Body of pancreas (tissue), 4 donors: ENCODE measurements around the gene CEP68. TPM values are rescaled to one million over a fixed set of nuclear protein-coding genes. Genes with fewer than 3 reads are reported as not detected.

ENCODE experiments used
- ATAC-seq: fragments of 150-250 bp; one replicate; pipeline ENCODE4 v1.9.1; 2016
- DNase-seq, 4 donors: peaks; one replicate each; pipeline ENCODE4 v3.0.0-alpha.2; 2019
- H3K27ac ChIP-seq, 4 donors: fragments of 200-600 bp; sonication (generic); 1 replicate in 3 of 4; 2 replicates in 1 of 4; pipeline versions ENCODE4 v1.5.1 to v1.6.1; 2016 to 2019; ENCODE audit warnings: mild to moderate bottlenecking in 1 of 4, mixed read lengths in 1 of 4, moderate library complexity in 1 of 4
- H3K27me3 ChIP-seq, 2 donors: fragments of 200-600 bp; sonication (generic); one replicate each; pipeline ENCODE4 v1.6.0; 2016; ENCODE audit warnings: mild to moderate bottlenecking in 1 of 2
- H3K36me3 ChIP-seq, 2 donors: fragments of 200-600 bp; sonication (generic); replicated peaks in 1 of 2; 2 replicates each; pipeline ENCODE4 v1.5.1; 2016; ENCODE audit warnings: low read depth in 2 of 2; ENCODE audit not compliant: insufficient read depth in 1 of 2
- H3K4me1 ChIP-seq: fragments of 200-600 bp; sonication (generic); one replicate; pipeline ENCODE4 v1.6.0; 2016
- H3K4me3 ChIP-seq, 2 donors: fragments of 200-600 bp; sonication (generic); 1 replicate in 1 of 2; 2 replicates in 1 of 2; pipeline ENCODE4 v1.5.1; 2016 to 2019
- H3K9me3 ChIP-seq, 3 donors: fragments of 200-600 bp; sonication (generic); 1 replicate in 2 of 3; 2 replicates in 1 of 3; pipeline ENCODE4 v1.5.1; 2016
- CTCF ChIP-seq, 7 experiments: fragments of 450-650 bp in 4 of 7; fragments of 200-600 bp in 3 of 7; sonication (generic) in 3 of 7; IDR thresholded peaks; one replicate each; pipeline ENCODE4 v1.5.1; 2016 to 2019; ENCODE audit warnings: antibody characterized with exemption in 7 of 7
- POLR2A ChIP-seq, 3 donors: fragments of 450-650 bp; IDR thresholded peaks; one replicate each; pipeline ENCODE4 v1.6.1; 2016; ENCODE audit warnings: antibody characterized with exemption in 3 of 3, mild to moderate bottlenecking in 2 of 3
- WGBS, 2 donors: methylation state at CpG; one replicate each; pipeline ENCODE4 v1.1.5; 2017; 5-methylcytosine and 5-hydroxymethylcytosine counted together
- intact Hi-C: fragments of 100-400 bp; cut with DNase I; formaldehyde crosslinking; loops from one replicate; pipeline ENCODE4 v1.15.1; 2023
- total RNA-seq, 2 donors: library from RNA; depleted of rRNA; stranded (reverse); fragments of >200 nt; gene quantifications; one replicate each; pipeline ENCODE4 v1.1.0, GENCODE V29; 2016

The CEP68 gene
- total RNA-seq, 2 donors from 2014 or later = 6.9 to 20.0 TPM

GRCh38 chr2:65070856-65071255 is 14.6 kb downstream of the CEP68 start:
- no peak overlapping the region for H3K4me3 ChIP-seq
- H3K36me3 ChIP-seq = peaks cover 0 to 2% of the 10 kb centered on the region in 2 donors
- no peaks in the 10 kb centered on the region for H3K9me3 ChIP-seq
- DNase-seq = no peak
- WGBS, 2 donors = 40 to 79% methylated on average over 1 to 6 of the region's 6 CpGs
- H3K27ac ChIP-seq = no peak overlapping the region
- no peak for ATAC-seq
- H3K27me3 ChIP-seq = no peaks in the 10 kb centered on the region
- peaks cover 32% of the 10 kb centered on the region for H3K4me1 ChIP-seq
- intact Hi-C loops = loop anchor here (10.0 kb wide), 1 partner anchor 54 kb away; no protein-coding TSS in a partner anchor
- TF ChIP-seq CTCF (IDR thresholded peaks at IDR 0.05) (no peak), POLR2A (IDR thresholded peaks at IDR 0.05) (no peak)

GRCh38 chr2:65071499-65072180 is 15.4 kb downstream of the CEP68 start:
- Histone ChIP-seq H3K27ac (no peak overlapping the region), H3K36me3 (peaks cover 0 to 2% of the 10 kb centered on the region in 2 donors), H3K4me1 (peaks cover 36% of the 10 kb centered on the region)

GRCh38 chr2:65072181-65072970 is 16.2 kb downstream of the CEP68 start:
- no peaks in the 10 kb centered on the region for H3K27me3 ChIP-seq
- 84 to 88% methylated on average over 16 to 20 of the region's 20 CpGs for WGBS, 2 donors
- peaks cover 36% of the 10 kb centered on the region for H3K4me1 ChIP-seq
- H3K36me3 ChIP-seq = peaks cover 0 to 2% of the 10 kb centered on the region in 2 donors
- no peak overlapping the region for H3K27ac ChIP-seq
- intact Hi-C loops = loop anchor here (10.0 kb wide), 1 partner anchor 52 kb away; no protein-coding TSS in a partner anchor
- ATAC-seq (no peak), DNase-seq (no peak)
- TF ChIP-seq POLR2A (IDR thresholded peaks at IDR 0.05) (no peak), CTCF (IDR thresholded peaks at IDR 0.05) (no peak)
- no peak overlapping the region for H3K4me3 ChIP-seq
- H3K9me3 ChIP-seq = no peaks in the 10 kb centered on the region

More at GRCh38 chr2:65071499-65072180, 15.4 kb downstream of the CEP68 start:
- DNase-seq (peak; percentile 43 to 64 (median 54)), ATAC-seq (peak; percentile 45)
- intact Hi-C loops = loop anchor here (10.0 kb wide), 1 partner anchor 53 kb away; no protein-coding TSS in a partner anchor
- WGBS, 2 donors = 57 to 87% methylated on average over 3 to 14 of the region's 14 CpGs
- Histone ChIP-seq H3K27me3 (no peaks in the 10 kb centered on the region), H3K4me3 (no peak overlapping the region), H3K9me3 (no peaks in the 10 kb centered on the region)
- no peak for TF ChIP-seq POLR2A (IDR thresholded peaks at IDR 0.05)
- peak in 6 of 7 experiments; percentile 13 to 46 (median 32) for TF ChIP-seq CTCF (IDR thresholded peaks at IDR 0.05)

- peaks cover 0 to 6% of the 10 kb centered on the region in 2 donors for H3K36me3 ChIP-seq
- H3K4me1 ChIP-seq = peaks cover 29% of the 10 kb centered on the region
- WGBS, 2 donors = 56 to 62% methylated on average over 12 of the region's 12 CpGs
- no peaks in the 10 kb centered on the region for H3K9me3 ChIP-seq
- no peak for ATAC-seq
- H3K27ac ChIP-seq = no peak overlapping the region
- TF ChIP-seq CTCF (IDR thresholded peaks at IDR 0.05) (no peak), POLR2A (IDR thresholded peaks at IDR 0.05) (no peak)
- H3K4me3 ChIP-seq = no peak overlapping the region
- H3K27me3 ChIP-seq = no peaks in the 10 kb centered on the region
- DNase-seq = no peak
- intact Hi-C loops = loop anchor here (10.0 kb wide), 1 partner anchor 51 kb away; no protein-coding TSS in a partner anchor
These were observed 17.8 kb downstream of the CEP68 start for GRCh38 chr2:65073879-65074565.
